Transverse colon (tissue), 3 donors: Measurements from ENCODE around the gene KLHL21.

ENCODE experiments used
- EP300 ChIP-seq: sonication (generic); formaldehyde crosslinking; IDR thresholded peaks from one replicate; pipeline ENCODE4 v1.6.1; 2017; ENCODE audit warnings: antibody characterized with exemption, low read depth
- POLR2A ChIP-seq: fragments of 450-650 bp; IDR thresholded peaks from one replicate; pipeline ENCODE4 v1.6.1; 2016; ENCODE audit warnings: antibody characterized with exemption, mild to moderate bottlenecking, moderate library complexity
- TF ChIP-seq, protein P1 (sequence below), 5 experiments: fragments of 200-600 bp in 3 of 5; fragments of 450-650 bp in 2 of 5; sonication (generic) in 3 of 5; IDR thresholded peaks; 1 replicate in 2 of 5; 2 replicates in 3 of 5; pipeline ENCODE4 v1.5.1; 2016 to 2017; ENCODE audit warnings: antibody characterized with exemption in 5 of 5, inconsistent platforms in 3 of 5, mild to moderate bottlenecking in 2 of 5, moderate library complexity in 1 of 5

DNA sequence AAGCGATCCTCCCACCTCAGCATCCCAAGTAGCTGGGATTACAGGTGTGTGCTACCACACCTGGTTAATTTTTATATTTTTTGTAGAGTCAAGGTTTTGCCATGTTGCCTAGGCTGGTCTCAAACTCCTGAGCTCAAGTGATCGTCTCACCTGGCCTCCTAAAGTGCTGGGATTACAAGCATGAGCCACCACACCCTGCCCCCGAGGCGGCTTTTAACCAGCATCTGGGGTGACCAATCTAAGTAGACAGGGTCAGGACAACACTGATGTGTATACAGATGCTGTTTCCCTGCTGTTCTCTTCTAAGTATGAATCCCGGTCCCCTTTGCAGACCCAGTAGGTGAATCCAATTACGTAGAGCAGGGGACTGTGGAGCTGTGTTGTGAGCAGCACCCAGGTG, 45.9 kb upstream of the KLHL21 start:
- TF ChIP-seq, protein P1, sequence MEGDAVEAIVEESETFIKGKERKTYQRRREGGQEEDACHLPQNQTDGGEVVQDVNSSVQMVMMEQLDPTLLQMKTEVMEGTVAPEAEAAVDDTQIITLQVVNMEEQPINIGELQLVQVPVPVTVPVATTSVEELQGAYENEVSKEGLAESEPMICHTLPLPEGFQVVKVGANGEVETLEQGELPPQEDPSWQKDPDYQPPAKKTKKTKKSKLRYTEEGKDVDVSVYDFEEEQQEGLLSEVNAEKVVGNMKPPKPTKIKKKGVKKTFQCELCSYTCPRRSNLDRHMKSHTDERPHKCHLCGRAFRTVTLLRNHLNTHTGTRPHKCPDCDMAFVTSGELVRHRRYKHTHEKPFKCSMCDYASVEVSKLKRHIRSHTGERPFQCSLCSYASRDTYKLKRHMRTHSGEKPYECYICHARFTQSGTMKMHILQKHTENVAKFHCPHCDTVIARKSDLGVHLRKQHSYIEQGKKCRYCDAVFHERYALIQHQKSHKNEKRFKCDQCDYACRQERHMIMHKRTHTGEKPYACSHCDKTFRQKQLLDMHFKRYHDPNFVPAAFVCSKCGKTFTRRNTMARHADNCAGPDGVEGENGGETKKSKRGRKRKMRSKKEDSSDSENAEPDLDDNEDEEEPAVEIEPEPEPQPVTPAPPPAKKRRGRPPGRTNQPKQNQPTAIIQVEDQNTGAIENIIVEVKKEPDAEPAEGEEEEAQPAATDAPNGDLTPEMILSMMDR (IDR thresholded peaks at IDR 0.05) = no peak
- TF ChIP-seq EP300 (no peak), POLR2A (no peak)
